G401 (cell line): Measurements from ENCODE around the gene VAV1. TPM values are rescaled to one million over a fixed set of nuclear protein-coding genes. Genes with fewer than 3 reads are reported as not detected.
"Not testable (repeated sequence)": the region's sequence is repeated elsewhere in the genome, so short reads cannot be mapped to it uniquely, and the experiment has no call there.

ENCODE experiments used
- DNase-seq: peaks from one replicate; pipeline ENCODE4 v3.0.0-alpha.2; 2015; ENCODE audit warnings: low spot score
- in situ Hi-C: cut with HindIII; loops from 2 replicates; pipeline ENCODE4 v1.10.0; 2016; ENCODE audit warnings: low sequenced_read_pairs, mixed read lengths
- total RNA-seq: library from RNA; depleted of rRNA; stranded (reverse); fragments of >200 nt; shearing (Covaris generic); gene quantifications from 2 replicates; pipeline ENCODE4 v1.2.3, GENCODE V29; 2014

The VAV1 gene
- total RNA-seq, 1 experiment from 2014 or later = not detected

GRCh38 chr19:6777434-6777833 is 4.9 kb downstream of the VAV1 start:
- no peak for DNase-seq
- in situ Hi-C loops = no loop called here

DNA sequence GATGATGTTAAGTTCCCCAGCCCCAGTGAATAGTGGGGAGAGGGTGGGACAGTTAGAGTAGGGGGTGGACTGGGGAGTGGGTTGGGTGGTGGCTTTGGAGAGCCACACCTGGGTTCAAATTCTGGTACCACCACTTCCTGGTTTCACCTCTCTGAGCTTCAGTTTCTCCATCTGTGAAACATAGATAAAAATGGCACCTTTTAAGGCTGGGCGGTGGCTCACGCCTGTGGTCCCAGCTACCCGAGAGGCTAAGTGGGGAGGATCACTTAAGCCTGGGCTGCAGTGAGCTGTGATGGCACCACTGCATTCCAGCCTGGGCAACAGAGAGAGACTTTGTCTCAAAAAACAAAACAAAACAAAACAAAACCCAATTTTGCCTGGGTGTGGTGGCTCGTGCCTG is 5.9 kb downstream of the VAV1 start:
- DNase-seq = no peak
- in situ Hi-C loops = no loop called here

- DNase-seq = no peak
Measured at GRCh38 chr19:6779206-6779605, 6.7 kb downstream of the VAV1 start.

DNA sequence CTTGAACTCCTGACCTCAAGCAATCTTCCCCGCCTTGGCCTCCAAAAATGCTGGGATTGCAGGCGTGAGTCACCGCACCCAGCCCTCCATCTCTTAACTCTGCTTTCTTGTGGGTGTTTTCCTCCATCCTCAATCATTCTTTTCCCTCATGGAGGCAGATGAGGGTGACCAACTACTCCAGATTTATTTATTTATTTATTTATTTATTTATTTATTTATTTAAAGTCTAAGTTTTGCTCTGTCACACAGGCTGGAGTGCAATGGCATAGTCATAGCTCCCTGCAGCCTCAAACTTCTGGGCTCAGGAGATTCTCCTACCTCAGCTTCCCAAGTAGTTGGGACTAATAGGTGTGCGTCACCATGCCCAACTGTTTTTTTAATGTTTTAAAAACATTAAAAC is 14.9 kb downstream of the VAV1 start:
- in situ Hi-C loops = no loop called here
- DNase-seq = no peak

More at GRCh38 chr19:6779206-6779605, 6.7 kb downstream of the VAV1 start:
- in situ Hi-C loops = no loop called here

GRCh38 chr19:6788896-6789295 is 16.4 kb downstream of the VAV1 start:
- no peak for DNase-seq
- in situ Hi-C loops = no loop called here

- no peak for DNase-seq
- in situ Hi-C loops = no loop called here
Measured at GRCh38 chr19:6790194-6791128, 18.0 kb downstream of the VAV1 start.

DNA sequence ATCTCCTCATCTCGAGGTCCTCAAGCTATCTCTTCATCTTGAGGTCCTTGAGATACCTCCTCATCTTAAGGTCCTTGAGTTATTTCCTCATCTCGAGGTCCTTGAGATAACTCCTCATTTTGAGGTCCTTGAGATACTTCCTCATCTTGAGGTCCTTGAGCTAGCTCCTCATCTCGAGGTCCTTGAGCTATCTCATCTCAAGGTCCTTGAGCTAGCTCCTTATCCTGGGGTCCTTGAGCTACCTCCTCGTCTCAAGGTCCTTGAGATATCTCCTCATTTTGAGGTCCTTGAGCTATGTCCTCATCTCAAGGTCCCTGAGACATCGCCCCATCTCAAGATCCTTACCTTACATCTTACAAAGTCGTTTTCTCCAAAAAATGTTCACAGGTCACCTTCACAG is 18.7 kb downstream of the VAV1 start:
- DNase-seq = no peak
- in situ Hi-C loops = no loop called here

GRCh38 chr19:6793411-6793810 is 20.9 kb downstream of the VAV1 start:
- in situ Hi-C loops = no loop called here

DNA sequence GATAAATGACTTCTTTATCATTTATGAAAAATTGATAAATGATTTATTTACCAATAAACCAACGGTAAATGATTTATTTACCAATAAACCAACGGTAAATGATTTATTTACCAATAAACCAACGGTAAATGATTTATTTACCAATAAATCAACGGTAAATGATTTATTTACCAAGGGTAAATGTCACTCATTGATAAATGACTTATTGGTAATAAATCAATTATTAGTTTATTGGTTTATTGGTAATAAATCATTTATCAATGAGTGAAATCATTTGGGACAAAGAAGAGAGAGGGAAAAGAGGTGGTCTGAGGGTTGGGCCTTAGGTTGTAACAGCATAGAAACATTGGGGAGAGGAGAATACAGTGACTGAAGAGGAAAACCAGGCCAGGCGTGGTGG is 21.5 kb downstream of the VAV1 start:
- in situ Hi-C loops = no loop called here

More at GRCh38 chr19:6793411-6793810, 20.9 kb downstream of the VAV1 start:
- DNase-seq = no peak

GRCh38 chr19:6794686-6795431 is 22.4 kb downstream of the VAV1 start:
- in situ Hi-C loops = no loop called here
- no peak for DNase-seq

More for the DNA sequence above, 21.5 kb downstream of the VAV1 start:
- DNase-seq = no peak

DNA sequence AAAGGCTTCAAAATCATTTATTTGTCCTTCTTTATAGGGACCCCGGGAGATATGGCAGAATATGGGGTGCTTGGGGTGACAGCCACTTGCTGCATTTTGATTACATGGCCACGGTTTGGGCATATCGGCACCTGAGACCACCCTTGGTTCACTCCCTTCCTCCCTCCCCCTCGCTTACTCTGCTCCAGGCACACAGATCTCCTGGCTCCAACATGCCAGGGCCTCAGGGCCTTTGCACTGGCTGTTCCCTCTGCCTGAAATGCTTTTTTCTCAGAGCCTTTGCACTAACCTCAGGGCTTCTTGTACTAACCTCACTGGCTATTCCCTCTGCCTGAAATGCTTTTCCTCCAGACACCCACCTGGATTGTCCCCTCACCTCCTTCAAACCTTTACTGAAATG is 23.8 kb downstream of the VAV1 start:
- in situ Hi-C loops = no loop called here
- no peak for DNase-seq

DNA sequence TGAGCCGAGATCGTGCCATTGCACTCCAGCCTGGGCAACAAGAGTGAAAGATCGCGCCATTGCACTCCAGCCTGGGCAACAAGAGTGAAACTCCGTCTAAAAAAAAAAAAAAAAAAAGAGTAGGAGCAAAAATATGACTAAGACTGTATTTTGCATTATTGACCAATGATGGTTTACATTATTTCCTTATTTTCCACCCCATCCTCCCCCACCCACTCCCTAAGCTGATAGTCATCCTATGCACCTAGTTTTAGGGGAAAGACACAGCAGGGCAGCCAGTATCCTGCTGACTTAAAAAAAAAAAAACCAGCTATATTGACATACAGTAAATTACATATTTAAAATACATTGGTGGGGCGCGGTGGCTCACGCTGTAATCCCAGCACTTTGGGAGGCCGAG is 25.1 kb downstream of the VAV1 start:
- no peak for DNase-seq
- in situ Hi-C loops = no loop called here

DNA sequence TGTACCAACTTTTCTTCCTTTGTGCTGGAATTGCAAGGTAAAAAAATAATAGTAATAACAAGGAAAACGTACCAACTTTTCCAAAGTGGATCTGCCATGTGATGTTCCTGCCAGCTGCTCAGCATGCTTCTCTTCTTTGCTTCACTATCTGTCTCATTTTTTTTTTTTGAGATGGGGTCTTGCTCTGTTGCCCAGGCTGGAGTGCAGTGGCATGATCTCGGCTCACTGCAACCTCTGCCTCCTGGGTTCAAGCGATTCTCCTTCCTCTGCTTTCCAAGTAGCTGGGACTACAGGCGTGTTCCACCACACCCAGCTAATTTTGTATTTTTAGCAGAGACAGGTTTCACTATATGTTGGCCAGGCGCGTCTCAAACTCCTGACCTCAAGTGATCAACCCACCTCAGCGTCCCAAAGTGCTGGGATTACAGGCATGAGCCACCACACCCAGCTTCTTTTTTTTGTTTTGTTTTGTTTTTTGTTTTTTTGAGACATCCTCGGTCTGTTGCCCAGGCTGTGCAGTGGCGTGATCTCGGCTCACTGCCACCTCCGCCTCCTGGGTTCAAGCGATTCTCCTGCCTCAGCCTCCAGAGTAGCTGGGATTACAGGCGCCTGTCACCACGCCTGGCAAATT is 27.8 kb downstream of the VAV1 start:
- DNase-seq, in situ Hi-C loops: not testable (repeated sequence)

- DNase-seq = no peak
- in situ Hi-C loops = no loop called here
Measured at GRCh38 chr19:6800991-6801484, 28.5 kb downstream of the VAV1 start.

DNA sequence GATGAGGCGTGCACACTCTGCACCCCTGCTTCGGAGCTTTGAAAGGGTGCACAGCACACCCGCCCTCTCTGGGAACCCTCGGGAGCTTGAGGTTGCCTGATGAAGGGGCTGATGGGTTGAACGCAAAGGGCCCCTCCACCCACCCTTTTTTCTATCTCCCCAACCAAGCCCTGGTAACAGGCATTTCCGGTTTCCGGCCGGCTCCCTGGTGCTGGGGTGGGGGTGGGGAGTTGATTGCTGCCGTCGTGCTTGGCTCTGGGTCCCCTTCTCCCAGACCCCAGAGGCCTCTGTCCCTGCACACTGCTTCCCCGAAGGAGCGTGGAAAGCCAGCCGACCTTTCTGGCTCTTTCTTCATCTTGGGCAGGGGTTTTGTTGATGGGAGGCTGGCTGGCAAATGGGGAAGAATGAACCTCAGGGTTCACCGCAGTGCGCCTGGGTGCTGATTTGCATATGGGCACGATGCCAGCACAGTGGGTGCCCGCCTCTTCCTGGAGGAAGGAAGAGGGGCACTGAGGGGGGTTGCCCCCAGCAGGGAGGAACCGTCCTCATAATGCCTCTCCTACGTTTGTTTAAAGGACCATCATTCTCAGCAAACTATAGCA is 29.1 kb downstream of the VAV1 start:
- in situ Hi-C loops = no loop called here
- DNase-seq = no peak

DNA sequence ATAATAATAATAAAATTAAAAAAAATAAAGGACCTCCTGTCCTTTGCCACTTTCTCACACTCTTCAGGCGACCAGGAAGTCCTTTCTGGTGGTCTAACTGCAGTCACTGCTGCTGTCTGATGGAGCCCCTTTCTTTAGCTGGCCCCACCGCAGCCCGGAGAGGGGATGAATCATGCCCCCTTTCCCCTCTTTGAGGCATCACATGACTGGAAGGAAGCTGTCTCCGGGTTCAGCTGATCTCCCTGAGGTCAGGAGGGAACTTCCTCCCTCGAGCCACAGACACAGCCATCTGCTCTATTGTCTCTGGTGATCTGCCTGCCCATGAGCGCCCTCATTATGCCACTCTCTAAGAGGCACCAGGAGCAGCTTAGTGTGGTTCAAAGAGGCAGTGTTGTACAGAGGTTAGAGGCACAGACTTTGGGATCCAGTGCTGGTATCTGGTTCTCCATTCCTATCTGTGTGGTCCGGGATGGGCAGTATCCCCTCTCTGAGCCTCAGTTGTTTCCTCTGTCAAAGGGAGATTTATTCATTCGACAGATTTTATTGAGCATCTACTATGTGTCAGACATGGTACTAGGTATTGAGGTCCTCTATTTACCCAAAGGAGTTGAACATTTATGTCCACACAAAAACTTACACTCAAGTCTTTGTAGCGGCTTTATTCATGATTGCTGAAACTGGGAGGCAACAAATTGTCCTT is 30.0 kb downstream of the VAV1 start:
- in situ Hi-C loops = no loop called here
- no peak for DNase-seq

GRCh38 chr19:6803036-6803404 is 30.5 kb downstream of the VAV1 start:
- DNase-seq = no peak
- in situ Hi-C loops = no loop called here

- in situ Hi-C loops = no loop called here
Measured at GRCh38 chr19:6806488-6806887, 34.0 kb downstream of the VAV1 start.

DNA sequence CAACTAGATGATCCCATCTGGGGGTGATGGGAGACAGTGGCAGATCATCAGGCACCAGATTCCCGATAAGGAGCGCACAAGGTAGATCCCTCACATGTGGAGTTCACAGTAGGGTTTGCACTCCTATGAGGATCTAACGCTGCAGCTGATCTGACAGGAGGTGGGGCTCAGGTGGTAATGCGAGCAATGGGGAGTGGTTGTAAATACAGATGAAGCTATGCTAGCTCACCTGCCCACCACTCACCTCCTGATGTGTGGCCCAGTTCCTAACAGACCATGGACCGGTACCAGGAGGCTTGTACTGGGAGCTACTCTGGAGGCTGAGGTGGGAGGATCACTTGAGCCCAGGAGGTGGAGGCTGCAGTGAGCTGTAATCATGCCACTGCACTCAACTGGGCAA is 34.8 kb downstream of the VAV1 start:
- DNase-seq = no peak
- in situ Hi-C loops = no loop called here

More at GRCh38 chr19:6806488-6806887, 34.0 kb downstream of the VAV1 start:
- no peak for DNase-seq
